A549 (cell line): ENCODE data around the gene S1PR1.

Experiments
- CTCF ChIP-seq: fragments of >200 bp; sonication (Bioruptor Twin); formaldehyde crosslinking; IDR thresholded peaks from 3 replicates; pipeline ENCODE4 v1.5.1; 2016
- JUNB ChIP-seq: fragments of >200 bp; sonication (Bioruptor Twin); formaldehyde crosslinking; IDR thresholded peaks from 2 replicates; pipeline ENCODE4 v1.6.1; 2016
- MAZ ChIP-seq: fragments of 150-350 bp; IDR thresholded peaks from 2 replicates; pipeline ENCODE4 v1.6.1; 2014; ENCODE audit warnings: antibody characterized with exemption, low read depth, low read length, borderline replicate concordance
- REST ChIP-seq: fragments of 200-600 bp; sonication (generic); IDR thresholded peaks from 2 replicates; pipeline ENCODE4 v1.6.1; 2016; ENCODE audit warnings: antibody characterized with exemption, mild to moderate bottlenecking, moderate library complexity

GRCh38 chr1:101194746-101195145, 42.1 kb upstream of the S1PR1 start:
- TF ChIP-seq CTCF (no peak), JUNB (no peak), REST (no peak), MAZ (no peak)
